ENCODE results near the gene CCNO. TPM values are rescaled to one million over a fixed set of nuclear protein-coding genes. Genes with fewer than 3 reads are reported as not detected.

The CCNO gene
- polyA plus RNA-seq, 1 experiment, result 0.18 TPM

DNA sequence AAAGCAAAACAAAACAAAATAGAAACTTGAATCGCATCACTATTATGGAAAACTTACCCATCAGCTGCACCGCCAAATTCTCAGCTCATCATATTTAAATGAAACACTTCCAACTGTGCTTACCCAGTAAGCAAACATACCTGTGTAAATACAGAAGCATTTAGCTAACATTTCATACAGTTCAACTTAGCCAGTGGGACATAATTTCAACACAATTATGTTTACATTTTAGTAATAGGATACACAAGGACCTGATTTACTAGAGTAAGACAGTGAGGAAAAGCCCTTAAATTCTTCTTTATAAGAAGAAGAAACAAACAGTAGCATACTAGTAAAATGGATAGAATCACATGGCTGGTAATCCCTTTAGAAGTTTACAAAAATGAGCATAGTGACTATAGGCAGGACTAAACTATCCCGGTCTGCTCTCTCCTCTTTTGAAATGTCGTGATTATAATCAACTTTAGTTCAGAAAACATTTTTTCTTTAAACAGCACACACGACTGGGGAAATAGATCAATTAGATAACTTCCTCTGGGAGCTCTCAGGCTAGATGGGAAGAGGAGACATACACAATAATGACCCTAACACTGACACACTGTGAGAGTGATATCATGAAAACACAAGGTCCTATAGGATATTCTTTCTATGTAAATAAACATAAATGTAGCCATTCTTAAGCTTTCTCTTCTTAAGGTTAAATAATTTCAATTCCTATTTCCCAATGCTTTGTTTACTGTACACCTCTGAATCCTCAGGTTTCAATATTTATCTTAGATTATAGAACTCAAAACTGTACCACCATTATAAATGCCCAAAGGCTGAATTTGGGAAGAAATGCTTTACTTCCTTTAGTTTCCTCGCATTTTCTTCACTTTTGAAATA lies 44.5 kb downstream of the CCNO start:
- Histone ChIP-seq H3K27me3 (ENCODE audit: control insufficient read depth, insufficient read depth, low read length) (peaks cover 20% of the 10 kb centered on the region), H3K4me3 (ENCODE audit: low read depth, low read length) (no peak overlapping the region), H3K36me3 (ENCODE audit: control insufficient read depth, insufficient read depth, low read length) (no peaks in the 10 kb centered on the region)
- CTCF ChIA-PET, result interaction anchor here (0.7 to 0.9 kb wide), 2 partner anchors 16 to 37 kb away, joined by 3 to 4 read pairs; partner anchors contain the start of gene CDC20B
- DNase-seq (ENCODE audit: low read depth), result no peak
- POLR2A ChIA-PET, result no interaction called here
- TF ChIP-seq, protein P1, sequence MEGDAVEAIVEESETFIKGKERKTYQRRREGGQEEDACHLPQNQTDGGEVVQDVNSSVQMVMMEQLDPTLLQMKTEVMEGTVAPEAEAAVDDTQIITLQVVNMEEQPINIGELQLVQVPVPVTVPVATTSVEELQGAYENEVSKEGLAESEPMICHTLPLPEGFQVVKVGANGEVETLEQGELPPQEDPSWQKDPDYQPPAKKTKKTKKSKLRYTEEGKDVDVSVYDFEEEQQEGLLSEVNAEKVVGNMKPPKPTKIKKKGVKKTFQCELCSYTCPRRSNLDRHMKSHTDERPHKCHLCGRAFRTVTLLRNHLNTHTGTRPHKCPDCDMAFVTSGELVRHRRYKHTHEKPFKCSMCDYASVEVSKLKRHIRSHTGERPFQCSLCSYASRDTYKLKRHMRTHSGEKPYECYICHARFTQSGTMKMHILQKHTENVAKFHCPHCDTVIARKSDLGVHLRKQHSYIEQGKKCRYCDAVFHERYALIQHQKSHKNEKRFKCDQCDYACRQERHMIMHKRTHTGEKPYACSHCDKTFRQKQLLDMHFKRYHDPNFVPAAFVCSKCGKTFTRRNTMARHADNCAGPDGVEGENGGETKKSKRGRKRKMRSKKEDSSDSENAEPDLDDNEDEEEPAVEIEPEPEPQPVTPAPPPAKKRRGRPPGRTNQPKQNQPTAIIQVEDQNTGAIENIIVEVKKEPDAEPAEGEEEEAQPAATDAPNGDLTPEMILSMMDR (IDR thresholded peaks at IDR 0.05; ENCODE audit: insufficient read depth, low read depth, low read length), result no peak

DNA sequence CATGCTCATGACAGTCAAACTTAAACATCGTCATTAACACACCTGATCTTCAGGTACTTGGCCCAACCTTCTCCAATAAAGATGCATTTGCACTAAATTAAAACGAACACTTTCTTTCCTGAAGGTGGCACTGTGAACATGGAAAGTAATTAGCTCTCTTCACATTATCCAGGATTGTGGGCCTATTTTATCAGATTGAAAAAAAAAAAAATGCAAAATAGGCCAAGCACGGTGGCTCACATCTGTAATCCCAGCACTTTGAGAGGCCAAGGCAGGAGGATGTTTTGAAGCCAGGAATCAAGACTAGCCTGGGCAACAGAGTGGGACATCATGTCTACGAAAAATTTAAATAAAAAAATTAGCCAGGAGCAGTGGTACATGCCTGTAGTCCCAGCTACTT lies 46.0 kb downstream of the CCNO start:
- Histone ChIP-seq H3K27me3 (ENCODE audit: control insufficient read depth, insufficient read depth, low read length) (peaks cover 17% of the 10 kb centered on the region), H3K4me3 (ENCODE audit: low read depth, low read length) (no peak overlapping the region), H3K36me3 (ENCODE audit: control insufficient read depth, insufficient read depth, low read length) (no peaks in the 10 kb centered on the region)
- ChIA-PET POLR2A (no interaction called here), CTCF (no interaction called here)
- TF ChIP-seq, protein P1 (IDR thresholded peaks at IDR 0.05; ENCODE audit: insufficient read depth, low read depth, low read length), result no peak
- no peak for DNase-seq (ENCODE audit: low read depth)

Other genes starting within 250 kb of the CCNO start
- gene ESM1, start 248.0 kb downstream of the CCNO start, polyA plus RNA-seq (2011; rRNA removed), result 2.4 and 2.8 TPM in 2 replicates
- not detected in 2 replicates for gene GZMK, start 209.4 kb downstream of the CCNO start, polyA plus RNA-seq (2011; rRNA removed)
- gene GZMA, start 131.0 kb downstream of the CCNO start, polyA plus RNA-seq (2011; rRNA removed), result not detected in 2 replicates
- 115 and 271 TPM in 2 replicates for gene GPX8, start 73.4 kb downstream of the CCNO start, polyA plus RNA-seq (2011; rRNA removed)
- not detected in 2 replicates for gene CDC20B, start 60.4 kb downstream of the CCNO start, polyA plus RNA-seq (2011; rRNA removed)
- gene MCIDAS, start 6.3 kb downstream of the CCNO start, polyA plus RNA-seq (2011; rRNA removed), result 0.04 TPM in 1 of 2 replicates, not detected in the other
- gene DHX29, start 74.1 kb upstream of the CCNO start, polyA plus RNA-seq (2011; rRNA removed), result 2.9 and 6.4 TPM in 2 replicates
- 11.7 and 29.4 TPM in 2 replicates for gene MTREX, start 74.4 kb upstream of the CCNO start, polyA plus RNA-seq (2011; rRNA removed)

All from BJ (cell line).